Testis (tissue), 3 donors: ENCODE data around the gene FAM124A. TPM values are rescaled to one million over a fixed set of nuclear protein-coding genes. Genes with fewer than 3 reads are reported as not detected.

Experiments
- DNase-seq: peaks from one replicate; pipeline ENCODE4 v3.0.0-alpha.2; 2019
- H3K27ac ChIP-seq, 2 donors: fragments of 200-600 bp; sonication (generic); one replicate each; pipeline ENCODE4 v1.5.1; 2019
- H3K27me3 ChIP-seq: fragments of 200-600 bp; sonication (generic); one replicate; pipeline ENCODE4 v1.5.1; 2019
- H3K36me3 ChIP-seq: fragments of 200-600 bp; sonication (generic); one replicate; pipeline ENCODE4 v1.5.1; 2017; ENCODE audit warnings: low read depth; ENCODE audit errors: missing control alignments
- H3K4me1 ChIP-seq: fragments of 200-600 bp; sonication (generic); one replicate; pipeline ENCODE4 v1.5.1; 2019
- H3K4me3 ChIP-seq, 2 donors: fragments of 200-600 bp; sonication (generic); one replicate each; pipeline ENCODE4 v1.5.1; 2017 to 2019
- H3K9me3 ChIP-seq: fragments of 200-600 bp; sonication (generic); one replicate; pipeline ENCODE4 v1.5.1; 2017
- POLR2A ChIP-seq: fragments of 450-650 bp; IDR thresholded peaks from one replicate; pipeline ENCODE4 v1.6.1; 2017; ENCODE audit warnings: antibody characterized with exemption, mild to moderate bottlenecking, moderate library complexity
- WGBS, 2 donors: methylation state at CpG; one replicate each; pipeline ENCODE4 v1.1.5; 2018; 5-methylcytosine and 5-hydroxymethylcytosine counted together
- intact Hi-C: fragments of 100-400 bp; cut with DNase I; formaldehyde crosslinking; loops from one replicate; pipeline ENCODE4 v1.15.1; 2023; ENCODE audit warnings: low total_unique reads
- polyA plus RNA-seq: library from polyadenylated mRNA; stranded (reverse); fragments of 350-450 nt; fragmentation: Illumina TruSeq; extraction: RNeasy Lipid Tissue Mini Kit (QIAGEN cat#74804); gene quantifications from one replicate; pipeline ENCODE4 v1.2.3, GENCODE V29; 2014; ENCODE audit warnings: low read depth, low replicate concordance; ENCODE audit not compliant: insufficient read depth
- total RNA-seq, 2 donors: library from RNA; depleted of rRNA; stranded (reverse); fragments of >200 nt; gene quantifications; one replicate each; pipeline ENCODE4 v1.2.3, GENCODE V29; 2016
- TF ChIP-seq, protein P1 (sequence below), 3 experiments: fragments of 450-650 bp in 2 of 3; fragments of 200-600 bp in 1 of 3; sonication (generic) in 1 of 3; IDR thresholded peaks; one replicate each; pipeline ENCODE4 v1.5.1; 2016 to 2019; ENCODE audit warnings: antibody characterized with exemption in 3 of 3, mild to moderate bottlenecking in 2 of 3, moderate library complexity in 1 of 3

The FAM124A gene
- total and polyA plus RNA-seq, 3 donors from 2014 or later, result 2.7 to 3.4 (median 3.0) TPM

- DNase-seq, result no peak
- Histone ChIP-seq H3K9me3 (no peaks in the 10 kb centered on the region), H3K4me3 (no peak overlapping the region), H3K36me3 (no peaks in the 10 kb centered on the region), H3K27me3 (no peaks in the 10 kb centered on the region), H3K27ac (no peak overlapping the region), H3K4me1 (peaks cover 8% of the 10 kb centered on the region)
- intact Hi-C loops, result no loop called here
- WGBS, 2 donors, result 74 to 89% methylated on average over 26 to 31 of the region's 31 CpGs
- no peak for TF ChIP-seq POLR2A
- TF ChIP-seq, protein P1, sequence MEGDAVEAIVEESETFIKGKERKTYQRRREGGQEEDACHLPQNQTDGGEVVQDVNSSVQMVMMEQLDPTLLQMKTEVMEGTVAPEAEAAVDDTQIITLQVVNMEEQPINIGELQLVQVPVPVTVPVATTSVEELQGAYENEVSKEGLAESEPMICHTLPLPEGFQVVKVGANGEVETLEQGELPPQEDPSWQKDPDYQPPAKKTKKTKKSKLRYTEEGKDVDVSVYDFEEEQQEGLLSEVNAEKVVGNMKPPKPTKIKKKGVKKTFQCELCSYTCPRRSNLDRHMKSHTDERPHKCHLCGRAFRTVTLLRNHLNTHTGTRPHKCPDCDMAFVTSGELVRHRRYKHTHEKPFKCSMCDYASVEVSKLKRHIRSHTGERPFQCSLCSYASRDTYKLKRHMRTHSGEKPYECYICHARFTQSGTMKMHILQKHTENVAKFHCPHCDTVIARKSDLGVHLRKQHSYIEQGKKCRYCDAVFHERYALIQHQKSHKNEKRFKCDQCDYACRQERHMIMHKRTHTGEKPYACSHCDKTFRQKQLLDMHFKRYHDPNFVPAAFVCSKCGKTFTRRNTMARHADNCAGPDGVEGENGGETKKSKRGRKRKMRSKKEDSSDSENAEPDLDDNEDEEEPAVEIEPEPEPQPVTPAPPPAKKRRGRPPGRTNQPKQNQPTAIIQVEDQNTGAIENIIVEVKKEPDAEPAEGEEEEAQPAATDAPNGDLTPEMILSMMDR (IDR thresholded peaks at IDR 0.05), result no peak
Measured at GRCh38 chr13:51251480-51251879, 29.3 kb downstream of the FAM124A start.

DNA sequence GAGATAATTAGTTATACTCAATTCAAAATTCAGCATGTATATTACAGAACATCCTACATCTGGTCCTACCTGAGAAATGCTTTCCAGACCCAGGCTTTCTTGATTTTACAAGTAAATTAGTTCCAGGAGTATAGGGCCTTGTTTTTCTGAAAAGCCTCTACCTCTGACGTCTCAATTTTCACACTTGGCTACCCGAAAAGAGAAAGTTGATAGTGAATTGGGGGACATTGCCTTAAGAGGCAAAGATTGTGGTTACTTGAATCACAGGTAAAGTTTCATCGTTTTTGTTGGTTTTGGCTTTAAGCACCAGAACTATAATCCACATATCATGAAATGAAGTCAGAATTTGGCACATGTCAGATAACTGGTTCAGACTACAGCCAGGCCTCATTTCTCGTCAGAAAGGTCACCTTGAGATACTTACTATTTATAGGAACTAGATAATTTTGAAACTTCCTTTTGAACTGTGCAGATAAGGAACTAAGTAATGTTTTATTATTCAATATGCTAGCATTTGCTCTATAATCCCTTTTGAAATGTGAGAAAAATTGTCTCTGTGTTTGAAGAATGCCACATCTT, 30.8 kb downstream of the FAM124A start:
- 50 to 64% methylated on average over 4 of the region's 4 CpGs for WGBS, 2 donors
- no peaks in the 10 kb centered on the region for H3K36me3 ChIP-seq
- DNase-seq, result no peak
- intact Hi-C loops, result no loop called here
- peaks cover 8% of the 10 kb centered on the region for H3K4me1 ChIP-seq
- no peaks in the 10 kb centered on the region for H3K9me3 ChIP-seq
- no peaks in the 10 kb centered on the region for H3K27me3 ChIP-seq
- no peak overlapping the region for H3K27ac ChIP-seq
- TF ChIP-seq POLR2A, result no peak
- TF ChIP-seq, protein P1 (IDR thresholded peaks at IDR 0.05), result no peak
- no peak overlapping the region for H3K4me3 ChIP-seq

DNA sequence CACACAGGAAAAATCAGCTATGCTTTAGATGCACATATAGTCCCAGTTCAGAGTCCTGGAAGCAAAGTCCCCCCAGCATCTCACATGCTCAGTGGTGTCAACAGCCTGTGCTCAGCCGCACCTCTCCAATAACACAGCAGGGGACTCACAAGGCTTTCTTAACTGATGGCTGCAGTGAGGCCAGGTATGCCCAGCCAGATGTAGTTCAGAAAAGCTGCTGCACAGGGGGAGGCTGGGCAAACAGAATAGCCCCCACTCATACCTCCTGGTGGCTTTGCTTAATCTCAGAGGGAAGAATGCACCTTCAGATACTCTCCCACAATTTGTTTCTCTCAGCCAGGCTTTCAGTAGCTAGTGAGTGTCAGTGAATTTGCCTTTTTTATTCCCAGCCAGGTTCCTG, 33.4 kb downstream of the FAM124A start:
- WGBS, 2 donors, result 90 to 100% methylated on average over 1 of the region's 1 CpG
- TF ChIP-seq, protein P1 (IDR thresholded peaks at IDR 0.05), result no peak
- no peak for TF ChIP-seq POLR2A
- no peak overlapping the region for H3K27ac ChIP-seq
- no peaks in the 10 kb centered on the region for H3K27me3 ChIP-seq
- DNase-seq, result no peak
- intact Hi-C loops, result no loop called here
- no peaks in the 10 kb centered on the region for H3K9me3 ChIP-seq
- H3K36me3 ChIP-seq, result no peaks in the 10 kb centered on the region
- H3K4me3 ChIP-seq, result no peak overlapping the region
- H3K4me1 ChIP-seq, result peaks cover 8% of the 10 kb centered on the region

DNA sequence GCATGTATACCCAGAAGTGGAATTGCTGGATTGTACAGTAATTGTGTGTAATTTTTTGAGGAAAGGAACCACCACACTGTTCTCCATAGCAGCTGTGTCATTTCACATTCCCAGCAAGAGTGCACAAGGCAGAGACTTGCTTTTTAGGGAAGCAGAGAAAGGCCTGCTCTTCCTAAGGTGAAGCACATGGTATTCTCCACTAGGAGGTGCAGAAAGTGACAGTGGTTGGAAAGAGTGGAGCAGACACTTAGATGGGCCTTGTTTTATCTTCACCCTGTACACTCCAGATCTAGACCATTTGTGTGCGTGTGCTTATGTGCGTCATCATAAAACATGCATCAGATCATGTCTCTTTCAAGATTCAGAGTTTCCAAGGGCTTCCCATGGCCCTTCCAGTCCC, 35.0 kb downstream of the FAM124A start:
- intact Hi-C loops, result no loop called here
- WGBS, 2 donors, result 87 to 97% methylated on average over 2 of the region's 2 CpGs
- H3K27ac ChIP-seq, result no peak overlapping the region

More for the DNA sequence above, 35.0 kb downstream of the FAM124A start:
- Histone ChIP-seq H3K4me3 (no peak overlapping the region), H3K9me3 (no peaks in the 10 kb centered on the region), H3K27me3 (no peaks in the 10 kb centered on the region), H3K36me3 (no peaks in the 10 kb centered on the region), H3K4me1 (peaks cover 8% of the 10 kb centered on the region)
- TF ChIP-seq, protein P1 (IDR thresholded peaks at IDR 0.05), result no peak
- no peak for TF ChIP-seq POLR2A
- DNase-seq, result no peak
